NCI-H1436 (cell line): ENCODE measurements around the gene PTPN12.
"Not testable (repeated sequence)": the region's sequence is repeated elsewhere in the genome, so short reads cannot be mapped to it uniquely, and the experiment has no call there.

Experiments
- DNase-seq: peaks from one replicate; lab custom pipeline; 2025; lab: John Stamatoyannopoulos, UW

The PTPN12 gene

DNA sequence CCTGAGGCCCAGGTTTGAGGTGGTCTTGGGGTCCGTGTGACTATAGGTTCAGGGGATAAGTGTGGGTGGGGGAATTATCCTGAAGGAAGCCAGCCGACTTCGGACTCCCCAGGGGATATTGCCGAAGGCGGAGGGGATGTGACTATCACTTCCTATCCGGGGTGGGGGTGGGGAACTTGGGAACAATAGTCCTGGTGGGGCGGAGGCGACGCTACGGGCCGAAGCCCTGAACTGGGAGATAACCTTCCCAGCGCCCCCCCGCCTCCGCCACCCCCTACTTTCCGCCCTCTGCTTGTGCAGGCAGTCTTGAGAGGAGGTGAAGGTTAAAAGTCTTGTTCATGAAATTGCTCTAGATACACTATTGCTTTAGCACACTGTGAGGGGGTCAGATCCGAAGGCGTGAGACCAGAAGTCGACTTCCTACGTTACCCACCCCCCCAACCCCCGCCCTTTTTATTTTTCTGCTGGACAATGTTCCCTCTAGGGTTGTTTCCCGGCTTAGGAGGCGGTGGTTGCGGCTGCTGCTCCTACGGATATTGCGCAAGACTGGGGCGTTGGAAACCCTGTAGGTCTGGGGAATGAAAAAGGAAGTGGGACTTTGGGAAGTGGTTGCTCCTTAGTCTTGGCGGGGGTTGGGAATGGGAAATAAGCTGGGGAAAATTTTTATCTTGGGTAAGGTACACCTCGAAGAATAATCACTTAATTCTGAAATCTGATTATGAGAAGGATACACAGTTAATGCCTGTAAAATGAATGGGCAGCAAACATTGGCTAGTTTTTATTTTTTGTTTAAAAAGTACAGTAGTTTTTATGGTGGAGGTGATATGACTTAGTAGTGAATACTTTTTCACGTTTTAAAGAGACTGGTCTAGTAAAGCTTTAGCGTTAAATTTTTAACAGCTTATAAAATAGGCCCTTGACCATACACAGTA lies 1.5 kb downstream of the PTPN12 start:
- DNase-seq: peak; percentile 25

DNA sequence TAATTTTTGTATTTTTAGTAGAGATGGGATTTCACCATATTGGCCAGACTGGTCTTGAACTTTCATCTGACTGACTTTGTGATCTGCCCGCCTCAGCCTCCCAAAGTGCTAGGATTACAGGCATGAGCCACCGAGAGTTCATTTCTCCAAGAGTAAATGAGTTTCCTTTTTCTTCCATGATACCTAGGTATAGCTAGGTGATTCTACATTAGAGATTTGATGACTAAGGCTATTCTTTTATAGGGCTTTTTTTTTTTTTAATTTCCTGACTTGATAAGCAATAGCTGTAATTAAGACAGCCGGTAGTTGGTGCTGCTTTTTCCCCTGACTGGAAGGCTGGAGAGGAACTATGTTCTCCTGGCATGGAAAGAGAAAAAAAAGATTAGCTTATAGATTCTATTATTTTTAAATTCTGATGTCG lies 3.3 kb downstream of the PTPN12 start:
- no peak for DNase-seq

DNA sequence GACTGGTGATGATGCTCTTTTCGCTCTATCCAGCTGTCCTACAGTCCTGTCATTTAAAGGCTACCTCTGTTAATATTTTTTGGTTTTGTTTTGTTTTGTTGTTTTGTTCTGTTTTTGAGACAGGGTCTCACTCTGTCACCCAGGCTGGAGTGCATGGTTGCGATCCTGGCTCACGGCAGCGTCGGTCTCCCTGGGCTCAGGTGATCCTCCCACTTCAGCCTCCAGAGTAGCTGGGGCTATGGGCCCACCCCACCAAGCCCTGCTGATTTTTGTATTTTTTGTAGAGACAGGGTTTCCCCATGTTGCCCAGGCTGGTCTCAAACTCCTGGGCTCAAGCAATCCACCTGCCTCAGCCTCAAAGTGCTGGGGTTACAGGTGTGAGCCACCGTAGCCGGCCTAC lies 3.9 kb downstream of the PTPN12 start:
- not testable (repeated sequence) for DNase-seq

DNA sequence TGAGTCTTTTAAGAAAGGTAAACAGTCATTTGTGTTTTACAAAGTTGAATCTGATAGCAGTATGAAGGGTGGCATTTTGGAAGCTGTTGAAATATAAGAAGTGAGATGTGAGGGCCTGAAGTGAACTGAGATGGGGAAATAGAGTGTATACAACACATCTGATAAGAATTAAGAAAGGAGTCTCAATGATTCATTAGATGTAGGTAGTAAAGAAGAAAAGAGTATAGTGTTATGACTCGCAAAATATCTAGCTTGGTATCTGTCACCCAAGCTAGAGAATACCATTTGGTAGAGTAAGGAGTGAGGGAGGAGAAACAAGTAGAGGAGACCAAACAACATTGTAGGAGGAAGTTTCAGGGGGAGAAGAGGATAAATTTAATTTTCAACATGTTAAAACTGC lies 5.3 kb downstream of the PTPN12 start:
- DNase-seq: no peak

DNA sequence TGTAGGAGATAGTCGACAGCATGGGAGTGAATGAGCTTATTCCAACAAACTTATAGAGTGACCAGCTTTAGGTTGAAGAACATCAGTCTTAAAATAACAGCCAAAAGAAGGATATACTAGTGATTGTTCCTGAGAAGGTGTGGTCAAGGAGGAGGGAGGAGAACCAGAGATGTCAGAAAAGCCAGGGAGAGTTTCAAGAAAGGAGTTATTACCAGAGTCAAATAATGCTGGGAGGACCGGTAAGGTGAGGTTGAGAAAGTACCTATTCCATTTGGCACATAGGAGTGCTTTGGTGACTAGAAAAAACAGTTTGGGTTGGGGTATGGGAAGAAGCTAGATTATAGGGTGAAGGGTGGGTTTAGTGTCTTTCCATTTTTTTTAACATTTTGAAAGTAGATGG lies 5.8 kb downstream of the PTPN12 start:
- DNase-seq: no peak

DNA sequence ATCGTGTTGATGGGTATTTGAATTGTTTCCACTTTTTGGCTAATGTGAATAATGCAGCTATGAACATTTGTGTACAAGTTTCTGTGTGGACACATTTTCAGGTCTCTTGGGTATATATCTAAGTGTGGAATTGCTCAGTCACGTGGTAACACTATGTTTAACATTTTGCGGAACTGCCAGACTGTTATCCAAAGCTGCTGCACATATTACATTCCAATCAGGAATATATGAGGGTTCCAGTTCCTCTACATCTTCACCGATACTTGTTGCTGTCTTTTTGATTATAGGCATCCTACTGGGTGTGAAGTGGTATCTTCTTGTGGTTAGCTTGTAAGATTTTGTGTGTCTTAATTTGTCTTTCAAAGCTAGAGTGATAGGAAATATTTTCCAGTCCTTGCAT lies 6.8 kb downstream of the PTPN12 start:
- DNase-seq: no peak

DNA sequence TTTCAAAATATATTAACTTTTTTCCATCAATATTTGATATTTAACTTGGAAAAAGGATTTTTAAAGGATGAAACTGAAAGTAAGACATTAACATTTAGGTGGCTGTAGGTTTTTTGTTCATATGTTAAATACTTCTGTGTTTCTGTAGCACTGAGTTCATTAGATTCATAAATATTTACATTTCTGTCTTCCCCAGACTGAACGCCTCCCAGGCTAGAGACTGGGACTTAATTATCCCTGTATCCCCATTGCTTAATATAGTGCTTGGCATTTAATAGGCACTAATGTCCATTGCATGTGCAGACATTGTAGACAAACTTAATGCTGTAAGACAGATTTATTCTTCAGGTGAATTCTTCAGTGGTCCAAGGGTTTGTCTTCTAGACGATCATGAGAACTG lies 7.4 kb downstream of the PTPN12 start:
- DNase-seq: no peak

DNA sequence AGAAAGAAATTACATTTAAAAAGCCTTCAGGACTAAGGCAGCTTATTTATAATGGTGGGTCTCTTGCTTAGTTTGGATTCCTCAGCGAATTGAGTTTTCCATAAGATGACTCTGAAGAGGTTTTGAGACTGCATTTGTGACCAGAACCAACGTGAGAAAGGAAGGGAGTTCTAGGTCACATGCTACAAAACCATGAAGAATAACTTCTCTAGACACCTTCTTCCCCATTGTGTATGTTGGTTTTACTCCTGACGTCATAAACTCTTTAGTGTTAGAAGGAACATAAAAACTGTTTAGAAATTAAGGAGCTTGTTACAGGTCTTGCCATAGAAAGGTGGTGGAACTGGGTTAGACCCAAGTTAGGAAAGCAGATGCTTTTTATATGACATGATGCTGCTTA lies 11.1 kb downstream of the PTPN12 start:
- no peak for DNase-seq

DNA sequence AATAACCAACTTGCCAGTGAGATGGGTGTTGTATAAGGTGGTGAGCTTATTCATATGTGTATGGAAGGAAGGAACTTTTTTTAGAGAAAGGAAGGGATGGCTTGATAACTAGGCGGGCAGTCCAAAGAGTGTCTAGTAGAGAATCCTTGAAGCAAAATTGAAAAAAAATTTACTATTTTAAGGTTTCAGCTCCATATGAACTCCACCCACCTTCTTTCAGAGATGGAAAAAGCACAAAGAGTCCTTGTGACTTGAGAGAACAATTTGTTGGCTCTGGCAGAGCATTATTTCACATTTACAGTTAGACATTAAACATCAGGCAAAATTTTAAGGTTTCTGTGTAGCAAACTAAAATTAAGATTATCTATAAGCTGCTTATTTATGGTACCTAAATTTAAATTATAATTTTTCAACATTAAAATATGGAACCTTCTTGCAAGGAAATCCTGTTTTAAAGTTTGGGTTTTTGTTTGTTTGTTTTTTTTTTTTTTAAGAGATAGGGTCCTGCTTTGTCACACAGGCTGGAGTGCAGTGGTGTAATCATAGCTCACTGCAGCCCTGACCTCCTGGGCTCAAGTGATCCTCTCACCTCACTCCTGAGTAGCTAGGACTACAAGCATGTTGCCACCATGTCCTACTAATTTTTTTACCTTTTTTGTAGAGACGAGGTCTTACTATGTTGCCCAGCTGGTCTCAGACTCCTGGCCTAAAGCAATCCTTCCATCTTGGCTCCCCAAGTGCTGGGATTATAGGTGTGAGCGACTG lies 12.2 kb downstream of the PTPN12 start:
- no peak for DNase-seq

DNA sequence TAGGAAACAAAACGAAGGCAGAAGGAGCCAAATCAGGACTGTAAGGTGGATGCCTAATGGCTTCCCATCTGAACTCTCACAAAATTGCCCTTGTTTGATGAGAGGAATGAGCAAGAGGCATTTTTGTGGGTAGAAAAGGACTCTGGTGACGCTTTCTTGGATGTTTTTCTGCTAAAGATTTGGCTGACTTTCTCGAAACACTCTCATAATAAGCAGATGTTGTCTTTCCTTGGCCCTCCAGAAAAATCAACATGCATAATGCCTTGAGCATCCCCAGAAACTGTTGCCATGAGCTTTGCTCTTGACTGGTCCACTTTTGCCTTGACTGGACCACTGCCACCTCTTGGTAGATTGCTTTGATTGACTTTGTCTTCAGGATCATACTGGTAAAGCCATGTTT lies 13.5 kb downstream of the PTPN12 start:
- no peak for DNase-seq

DNA sequence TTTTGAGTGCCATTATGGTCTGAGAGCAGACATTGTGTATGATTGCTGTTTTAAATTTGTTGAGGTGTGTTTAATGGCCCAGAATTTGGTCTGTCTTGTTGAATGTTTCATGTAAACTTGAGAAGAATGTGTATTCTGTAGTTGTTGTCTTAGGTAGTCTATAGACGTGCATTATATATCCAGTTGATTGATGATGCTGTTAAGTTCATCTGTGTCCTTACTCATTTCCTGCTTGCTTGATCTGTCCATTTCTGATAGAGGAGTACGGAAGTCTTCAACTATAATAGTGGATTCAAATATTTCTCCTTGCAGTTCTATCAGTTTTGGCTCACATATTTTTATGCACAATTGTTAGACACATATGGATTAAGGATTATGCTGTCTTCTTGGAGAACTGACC lies 16.0 kb downstream of the PTPN12 start:
- DNase-seq: no peak

DNA sequence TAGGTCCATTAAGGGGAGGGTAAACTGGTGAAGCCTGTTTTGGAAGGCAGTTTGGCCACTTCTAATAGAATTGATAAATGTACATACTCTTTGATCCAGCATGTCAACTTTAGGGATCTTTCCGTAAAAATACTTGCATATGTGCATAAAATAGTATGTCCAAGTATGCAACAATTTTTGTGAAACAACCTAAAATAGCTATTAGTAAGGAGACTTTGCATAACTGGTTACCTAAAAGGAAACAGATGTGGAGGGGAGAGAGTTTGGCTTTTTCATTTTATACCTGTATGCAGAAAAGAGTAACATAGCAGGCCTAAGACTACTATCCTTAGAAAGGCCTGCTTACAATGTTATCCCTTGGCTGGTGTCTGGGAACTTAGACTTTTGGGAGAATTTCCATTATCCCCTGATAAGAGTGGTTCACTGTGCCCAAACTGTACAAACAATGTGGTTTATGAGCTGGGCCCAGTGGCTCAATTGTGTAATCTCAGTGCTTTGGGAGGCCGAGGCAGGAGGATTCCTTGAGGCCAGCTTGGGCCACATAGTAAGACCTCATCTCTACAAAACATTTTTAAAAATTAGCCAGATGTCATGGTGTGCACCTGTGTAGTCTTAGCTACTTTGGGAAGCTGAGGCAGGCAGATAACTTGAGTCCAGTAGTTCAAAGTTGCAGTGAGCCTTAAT lies 21.3 kb downstream of the PTPN12 start:
- no peak for DNase-seq

DNA sequence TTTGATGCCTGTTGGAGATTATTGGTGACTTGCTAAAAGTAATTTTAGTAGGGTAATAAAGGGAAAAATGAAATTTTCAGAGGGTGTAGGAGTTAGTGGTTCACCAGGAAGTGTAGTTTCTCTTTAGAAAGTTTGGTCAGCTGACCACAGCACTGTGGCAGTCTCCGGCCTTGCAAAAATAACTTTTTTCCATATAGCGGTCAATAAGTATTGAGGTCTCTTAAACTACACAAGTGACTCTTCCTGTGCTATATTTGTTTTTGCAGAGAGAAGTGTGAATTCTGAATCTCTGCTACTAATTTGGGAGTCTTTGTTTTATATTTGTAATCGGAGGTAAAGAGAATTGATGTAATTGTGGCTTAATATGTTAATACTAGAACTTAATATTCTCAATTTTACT lies 24.3 kb downstream of the PTPN12 start:
- no peak for DNase-seq

DNA sequence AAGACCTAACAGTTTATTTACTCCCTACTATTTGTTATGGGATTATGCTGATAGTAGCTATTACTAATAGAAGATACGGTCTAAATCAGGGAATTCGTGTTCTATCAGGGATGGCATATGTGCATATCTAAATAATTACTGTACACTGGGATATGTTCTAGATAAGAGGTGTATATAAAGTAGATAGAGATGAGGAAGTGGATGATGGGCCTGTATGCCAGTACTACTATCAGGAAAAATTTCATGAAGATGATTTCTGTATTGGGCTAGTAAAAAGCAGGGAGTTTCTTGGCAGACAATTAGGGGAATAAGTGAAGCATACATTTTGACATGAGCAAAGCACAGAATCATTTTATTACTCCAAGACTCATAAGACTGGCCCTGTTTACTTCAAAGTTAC lies 26.2 kb downstream of the PTPN12 start:
- no peak for DNase-seq

DNA sequence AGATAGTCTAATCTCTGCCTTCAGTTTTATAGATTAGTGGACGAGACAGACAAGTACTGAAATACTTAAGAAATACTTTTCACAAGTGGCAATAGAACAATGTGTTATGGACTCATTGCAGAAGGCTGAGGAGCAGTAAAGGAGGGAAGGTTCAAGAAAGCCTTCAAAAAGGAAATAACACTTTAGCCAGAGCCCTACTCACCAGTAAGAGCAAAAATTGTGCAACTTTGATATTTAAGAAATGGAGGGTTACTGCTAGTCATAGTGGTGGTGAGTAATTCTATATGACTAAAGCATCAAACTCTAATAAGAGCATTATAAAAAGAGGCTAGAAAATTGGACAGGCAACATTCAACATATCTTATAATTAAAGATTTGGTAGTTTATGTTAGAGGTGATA lies 28.8 kb downstream of the PTPN12 start:
- no peak for DNase-seq

DNA sequence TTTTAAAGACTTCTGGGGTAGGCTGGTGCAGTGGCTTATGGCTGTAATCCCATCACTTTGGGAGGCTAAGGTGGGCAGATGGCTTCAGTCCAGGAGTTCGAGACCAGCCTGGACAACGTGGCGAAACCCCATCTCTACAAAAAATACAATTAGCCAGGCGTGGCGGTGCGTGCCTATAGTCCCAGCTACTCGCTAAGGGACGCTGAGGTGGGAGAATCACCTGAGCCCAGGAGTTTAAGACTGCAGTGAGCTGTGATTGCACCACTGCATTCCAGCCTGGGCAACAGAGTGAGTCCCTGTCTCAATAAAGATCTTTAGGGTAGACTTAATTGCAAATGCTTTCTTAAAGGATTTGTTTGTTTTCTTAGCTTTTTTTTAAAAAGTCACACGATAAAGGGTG lies 29.3 kb downstream of the PTPN12 start:
- DNase-seq: no peak

DNA sequence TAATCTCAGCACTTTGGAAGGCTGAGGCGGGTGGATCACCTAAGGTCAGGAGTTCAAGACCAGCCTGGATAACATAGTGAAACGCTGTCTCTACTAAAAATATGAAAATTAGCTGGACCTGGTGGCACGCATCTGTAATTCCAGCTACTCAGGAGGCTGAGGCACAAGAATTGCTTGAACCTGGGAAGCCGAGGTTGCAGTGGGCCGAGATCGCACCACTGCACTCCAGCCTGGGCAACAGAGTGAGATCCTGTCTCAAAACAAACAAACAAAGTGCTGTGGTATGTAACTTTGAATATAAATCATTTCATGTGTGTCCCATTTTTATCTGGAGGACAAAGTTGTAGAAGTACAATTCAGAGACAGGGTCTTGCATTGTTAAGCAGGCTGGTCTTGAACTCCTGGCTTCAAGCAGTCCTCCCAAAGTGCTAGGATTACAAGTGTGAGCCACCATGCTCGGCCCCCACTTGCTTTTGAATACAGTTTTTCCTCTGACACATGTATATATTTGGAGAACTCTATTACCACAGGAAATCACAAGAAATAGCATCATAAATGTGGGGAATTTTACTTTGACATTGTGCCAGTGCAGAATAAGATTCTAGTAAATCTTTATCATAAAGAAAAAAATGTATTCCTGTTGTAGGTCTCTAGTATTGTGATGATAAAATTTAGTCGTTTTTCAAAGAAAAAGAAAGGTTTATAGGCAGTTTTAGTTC lies 32.6 kb downstream of the PTPN12 start:
- DNase-seq: no peak

DNA sequence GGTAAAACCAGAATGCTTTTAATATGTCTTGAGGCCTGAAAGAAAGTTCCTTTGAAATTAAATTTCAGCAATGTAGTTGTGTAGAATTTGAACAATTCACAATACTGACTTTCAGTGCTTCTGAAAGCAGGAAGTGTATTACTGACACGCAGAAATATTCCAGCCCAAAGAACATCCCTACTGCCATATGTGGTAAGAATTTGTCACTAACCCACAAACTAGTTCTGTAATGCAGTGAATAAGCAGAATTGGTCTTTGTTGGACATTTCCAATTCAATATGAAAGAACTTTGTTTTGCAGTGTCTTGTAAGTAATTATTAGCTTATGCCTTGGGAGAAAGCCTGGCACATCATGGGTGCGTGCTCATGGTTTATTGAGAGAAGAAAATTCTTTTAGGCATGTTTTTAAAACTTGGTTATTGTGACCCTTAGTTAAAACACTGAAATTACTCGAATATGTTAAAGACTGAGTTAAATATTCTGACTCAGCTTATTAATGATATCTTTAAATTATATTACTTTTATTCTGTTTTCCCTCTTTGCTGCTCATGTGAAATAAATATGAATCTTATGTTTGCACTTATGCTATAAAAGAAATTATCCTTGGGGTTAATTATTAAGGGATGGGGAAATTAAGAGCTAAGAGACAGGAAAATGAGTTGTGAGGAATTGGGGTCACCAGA lies 33.4 kb downstream of the PTPN12 start:
- DNase-seq: no peak

DNA sequence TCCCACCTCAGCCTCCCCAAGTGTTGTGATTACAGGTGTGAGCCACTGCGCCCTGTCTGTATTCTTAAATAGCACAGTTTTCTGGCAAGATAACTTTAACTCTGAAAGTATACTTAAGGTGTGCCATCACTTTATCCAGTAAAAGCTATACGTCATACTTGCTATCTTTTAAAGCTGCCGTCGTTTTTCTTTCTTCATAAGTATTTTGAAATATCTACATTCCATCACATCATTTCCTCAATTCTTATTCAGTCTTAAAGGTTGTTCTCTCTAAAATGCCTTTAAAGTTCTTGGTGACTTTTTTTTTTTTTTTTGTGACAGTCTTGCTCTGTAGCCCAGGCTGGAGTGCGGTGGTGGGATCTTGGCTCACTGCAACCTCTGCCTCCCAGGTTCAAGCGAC lies 34.7 kb downstream of the PTPN12 start:
- no peak for DNase-seq

DNA sequence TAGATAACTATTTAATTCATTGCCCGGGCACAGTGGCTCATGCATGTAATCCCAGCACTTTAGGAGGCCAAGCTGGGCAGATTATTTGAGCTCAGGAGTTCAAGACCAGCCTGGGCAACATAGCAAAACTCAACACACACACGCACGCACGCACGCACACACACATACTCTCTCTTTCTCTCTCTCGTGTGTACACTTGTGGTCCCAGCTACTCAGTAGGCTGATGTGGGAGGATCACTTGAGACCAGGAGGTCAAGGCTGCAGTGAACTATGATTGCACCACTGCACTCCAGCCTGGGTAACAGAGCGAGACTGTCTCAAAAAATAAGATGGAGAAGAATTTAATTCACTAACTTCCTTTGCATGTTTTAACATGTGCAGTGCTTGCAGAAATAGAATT lies 38.1 kb downstream of the PTPN12 start:
- no peak for DNase-seq

DNA sequence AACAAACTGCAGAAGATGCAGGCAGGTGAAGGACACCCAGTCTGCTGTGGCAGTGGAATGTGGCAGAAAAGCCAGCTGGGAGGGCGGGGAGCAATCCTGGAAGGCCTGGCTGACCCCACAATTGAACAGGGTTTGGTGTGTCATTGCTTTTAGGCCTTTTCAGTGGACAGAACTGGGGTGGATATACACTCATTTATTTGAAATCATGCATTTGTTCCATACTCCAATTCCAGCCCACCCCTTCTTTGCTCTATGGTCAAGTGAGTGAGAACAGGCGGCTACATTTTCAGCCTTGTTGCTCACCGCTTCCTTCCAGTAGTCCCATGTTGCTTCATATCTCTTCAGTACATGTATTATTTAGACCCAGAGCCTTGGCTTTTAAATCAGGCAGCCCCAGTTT lies 39.8 kb downstream of the PTPN12 start:
- no peak for DNase-seq

DNA sequence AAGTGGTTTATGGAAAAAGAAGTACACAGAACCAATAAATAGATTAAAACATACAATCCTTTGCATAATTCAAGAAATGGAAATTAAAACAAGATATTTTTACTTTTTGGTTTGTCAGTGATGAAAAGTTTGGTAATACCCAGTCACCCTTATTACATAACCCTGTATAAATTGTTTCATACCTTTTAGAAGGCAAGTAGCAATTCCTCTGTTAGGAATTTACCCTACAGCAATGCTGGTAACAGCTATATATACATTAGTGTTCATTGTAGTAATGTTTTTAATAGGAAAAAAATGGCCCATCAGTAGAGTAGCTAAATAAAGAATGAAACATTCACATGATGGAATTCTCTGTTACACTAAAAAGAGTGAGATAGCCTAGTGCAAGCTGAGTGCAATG lies 42.7 kb downstream of the PTPN12 start:
- DNase-seq: no peak
